Measurements from ENCODE around the gene ICE1.
"Not testable (repeated sequence)": the region's sequence is repeated elsewhere in the genome, so short reads cannot be mapped to it uniquely, and the experiment has no call there.

GRCh38 chr5:5492934-5493271 is 70.4 kb downstream of the ICE1 start:
- not testable (repeated sequence) for TF ChIP-seq POLR2A (IDR thresholded peaks at IDR 0.05); CTCF (IDR thresholded peaks at IDR 0.05 in 8 of 11, conservative IDR thresholded peaks at IDR 0.05 in 3 of 11)

All from spleen (tissue), 7 donors.